ACC112 (cell line): Measurements from ENCODE around the gene TNFRSF18.

Experiments
- H2AFZ ChIP-seq: fragments of 200-600 bp; sonication (generic); one replicate; pipeline ENCODE4 v1.6.0; 2017; ENCODE audit warnings: antibody characterized with exemption, low read length; ENCODE audit not compliant: unreplicated experiment
- H3K27ac ChIP-seq: fragments of 200-600 bp; sonication (generic); 2 replicates; pipeline ENCODE4 v1.5.1; 2014; ENCODE audit warnings: low read depth, mild to moderate bottlenecking, antibody characterized with exemption, low read length, moderate library complexity
- H3K27me3 ChIP-seq: fragments of 200-600 bp; sonication (generic); 2 replicates; pipeline ENCODE4 v1.6.1; 2014; ENCODE audit warnings: mild to moderate bottlenecking, antibody characterized with exemption, low read length, moderate library complexity, mixed read lengths; ENCODE audit not compliant: insufficient read depth
- H3K36me3 ChIP-seq: fragments of 200-600 bp; sonication (generic); 2 replicates; pipeline ENCODE4 v1.6.1; 2016; ENCODE audit warnings: mild to moderate bottlenecking, antibody characterized with exemption, low read length, moderate library complexity, mixed read lengths; ENCODE audit not compliant: insufficient read depth
- H3K4me1 ChIP-seq: fragments of 200-600 bp; sonication (generic); one replicate; pipeline ENCODE4 v1.6.1; 2016; ENCODE audit warnings: low read length, mixed read lengths; ENCODE audit not compliant: insufficient read depth, unreplicated experiment, control insufficient read depth
- H3K4me3 ChIP-seq: fragments of 200-600 bp; sonication (generic); 2 replicates; pipeline ENCODE4 v1.5.1; 2014; ENCODE audit warnings: mild to moderate bottlenecking, low read depth, low read length
- H3K79me2 ChIP-seq: fragments of 200-600 bp; sonication (generic); one replicate; pipeline ENCODE4 v1.6.0; 2016; ENCODE audit warnings: low read length; ENCODE audit not compliant: control insufficient read depth, unreplicated experiment, insufficient read depth

TNFRSF18 gene

DNA sequence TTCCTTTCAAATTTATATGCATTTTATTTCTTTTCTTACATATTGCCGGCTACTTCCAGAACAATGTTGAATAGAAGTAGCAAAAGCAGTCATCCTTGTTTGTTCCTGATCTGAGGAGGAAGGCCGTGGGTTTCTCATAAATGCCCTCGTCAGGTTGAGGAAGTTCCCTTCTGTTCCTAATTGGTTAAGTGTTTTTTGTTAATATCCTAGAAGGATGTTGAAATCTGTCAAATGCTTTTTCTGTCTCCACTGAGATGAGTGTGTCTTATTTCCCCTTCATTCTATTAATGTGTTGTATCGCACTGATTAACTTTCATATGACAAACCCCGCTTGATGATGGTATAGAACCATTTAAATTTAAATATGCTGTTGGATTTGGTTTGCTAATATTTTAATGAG lies 17.3 kb downstream of the TNFRSF18 start:
- H3K79me2 ChIP-seq: no peaks in the 10 kb centered on the region
- no peaks in the 10 kb centered on the region for H3K36me3 ChIP-seq
- no peak overlapping the region for H3K4me3 ChIP-seq
- no peaks in the 10 kb centered on the region for H3K27me3 ChIP-seq
- H3K4me1 ChIP-seq: no peaks in the 10 kb centered on the region
- H2AFZ ChIP-seq: no peak overlapping the region
- H3K27ac ChIP-seq: no peak overlapping the region

DNA sequence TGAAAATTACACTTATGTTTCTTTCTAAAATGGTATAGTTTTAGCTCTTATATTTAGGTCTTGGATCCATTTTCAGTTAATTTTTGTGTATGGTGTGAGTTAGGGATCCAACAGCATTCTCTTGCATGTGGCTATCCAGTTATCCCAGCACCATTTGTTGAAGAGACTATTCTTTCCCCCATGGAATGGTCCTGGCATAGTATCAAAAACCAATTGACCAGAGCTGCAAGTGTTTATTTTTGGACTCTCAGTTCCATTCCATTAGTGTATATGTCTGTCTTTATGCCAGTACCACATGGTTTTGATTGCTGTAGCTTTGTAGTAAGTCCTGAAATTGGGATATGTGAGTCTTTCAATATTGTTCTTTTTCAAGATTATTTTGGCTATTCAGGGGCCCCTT lies 18.5 kb downstream of the TNFRSF18 start:
- Histone ChIP-seq H3K4me3 (no peak overlapping the region), H3K27me3 (no peaks in the 10 kb centered on the region), H3K36me3 (no peaks in the 10 kb centered on the region), H3K4me1 (no peaks in the 10 kb centered on the region), H2AFZ (no peak overlapping the region), H3K79me2 (no peaks in the 10 kb centered on the region), H3K27ac (no peak overlapping the region)

DNA sequence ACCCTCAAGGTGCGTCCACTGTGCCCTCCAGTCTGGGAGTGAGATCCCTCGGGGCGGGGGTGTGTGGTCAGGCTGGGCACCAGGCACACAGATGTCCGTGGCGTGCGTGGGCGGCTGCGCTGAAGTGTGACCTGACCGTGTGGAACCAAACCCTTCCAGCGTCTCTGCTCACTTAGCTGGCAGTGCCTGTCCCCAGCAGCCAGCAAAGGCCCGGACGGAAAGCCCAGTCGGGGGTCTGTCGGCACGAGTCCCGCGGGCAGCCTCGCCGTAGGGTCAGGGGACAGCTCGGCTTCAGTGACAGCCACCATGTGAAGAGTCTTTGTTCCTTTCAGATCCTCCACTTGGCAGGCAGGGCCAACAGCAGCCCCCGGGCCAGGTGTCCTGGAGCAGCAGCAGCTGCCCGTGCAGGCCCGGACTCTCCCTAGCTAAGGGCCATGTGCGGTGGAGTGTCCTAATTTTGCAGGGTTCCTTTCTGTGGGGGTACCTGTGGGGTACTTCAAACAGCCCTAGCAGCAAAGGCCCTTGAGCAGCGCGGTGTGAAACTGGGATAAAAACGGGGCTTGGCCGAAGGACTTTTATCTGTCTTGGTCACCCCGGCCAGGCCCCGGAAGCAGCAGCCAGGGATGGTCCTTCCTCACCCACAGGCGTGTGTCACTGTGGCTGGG lies 21.2 kb downstream of the TNFRSF18 start:
- Histone ChIP-seq H3K4me3 (no peak overlapping the region), H3K4me1 (no peaks in the 10 kb centered on the region), H3K79me2 (no peaks in the 10 kb centered on the region), H3K36me3 (no peaks in the 10 kb centered on the region), H3K27me3 (no peaks in the 10 kb centered on the region), H2AFZ (no peak overlapping the region), H3K27ac (no peak overlapping the region)

DNA sequence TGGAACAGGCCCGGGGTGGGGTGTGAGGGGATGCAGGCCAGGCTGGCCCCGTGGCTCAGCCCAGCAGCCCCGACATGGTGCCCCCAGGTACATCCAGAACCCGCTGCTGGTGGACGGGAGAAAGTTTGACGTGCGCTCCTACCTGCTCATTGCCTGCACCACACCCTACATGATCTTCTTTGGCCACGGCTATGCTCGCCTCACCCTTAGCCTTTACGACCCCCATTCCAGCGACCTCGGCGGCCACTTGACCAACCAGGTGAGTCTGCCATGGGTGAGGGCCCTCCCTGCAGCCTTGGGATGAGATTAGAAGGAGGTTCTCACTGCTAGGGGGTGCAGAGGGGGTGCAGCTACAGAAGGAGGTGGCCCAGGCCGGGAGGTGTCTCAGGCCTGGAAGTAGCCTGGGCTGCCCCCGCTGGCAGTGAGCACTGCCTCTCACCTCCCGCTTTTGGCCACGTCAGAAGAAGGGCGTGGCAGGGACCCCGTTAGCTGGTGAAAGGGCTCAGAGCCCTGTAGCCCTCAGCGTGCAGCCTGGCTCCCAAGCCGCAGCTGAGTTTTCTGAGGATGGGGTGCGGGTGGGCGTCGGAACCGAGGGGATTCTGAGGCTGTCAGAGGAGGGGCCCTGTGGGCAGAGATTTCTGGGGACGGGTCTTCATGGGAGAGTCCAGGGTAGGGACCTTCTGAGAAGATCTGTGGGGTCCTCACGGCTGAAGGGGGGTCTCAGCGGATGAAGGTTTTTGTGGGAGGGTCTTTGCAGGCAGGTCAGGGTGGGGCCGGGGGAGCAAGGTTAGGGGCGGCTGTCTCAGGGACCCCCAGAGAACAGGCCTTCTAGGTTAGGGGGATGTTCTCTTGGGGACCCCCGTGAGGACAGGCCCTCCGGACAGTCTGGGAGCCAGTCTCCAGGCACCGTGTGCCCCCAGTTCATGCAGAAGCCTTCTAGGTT lies 22.3 kb downstream of the TNFRSF18 start:
- Histone ChIP-seq H3K4me3 (no peak overlapping the region), H3K4me1 (no peaks in the 10 kb centered on the region), H3K79me2 (no peaks in the 10 kb centered on the region), H3K27me3 (no peaks in the 10 kb centered on the region), H3K27ac (no peak overlapping the region), H3K36me3 (no peaks in the 10 kb centered on the region), H2AFZ (no peak overlapping the region)

DNA sequence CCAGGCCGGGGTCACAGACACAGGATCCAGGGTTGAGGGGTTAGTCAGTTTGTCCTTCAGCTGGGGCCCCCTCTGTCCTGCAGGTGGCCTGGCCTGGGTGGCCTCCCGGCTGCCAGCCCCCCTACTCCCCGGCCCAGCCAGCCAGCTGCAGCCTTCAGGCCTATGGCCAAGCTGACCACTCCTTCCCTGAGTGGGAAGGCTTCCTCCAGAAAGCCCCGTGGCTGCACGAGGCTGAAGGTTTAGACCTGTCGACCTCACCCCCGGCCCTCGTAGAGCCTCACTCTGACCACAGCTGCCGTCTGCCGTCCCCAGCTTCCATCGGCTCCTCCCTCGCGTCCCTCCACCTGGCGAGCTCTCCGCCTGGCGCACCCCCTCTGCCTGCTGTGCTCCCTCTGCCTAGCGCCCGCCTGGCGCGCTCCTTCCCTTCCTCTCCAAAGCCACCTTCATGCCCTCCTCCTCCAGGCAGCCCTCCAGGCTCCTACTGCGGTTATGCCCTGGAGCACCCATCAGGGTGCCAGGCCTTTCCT lies 23.1 kb downstream of the TNFRSF18 start:
- Histone ChIP-seq H3K27me3 (no peaks in the 10 kb centered on the region), H3K4me3 (no peak overlapping the region), H3K36me3 (no peaks in the 10 kb centered on the region), H3K4me1 (no peaks in the 10 kb centered on the region), H3K79me2 (no peaks in the 10 kb centered on the region), H2AFZ (no peak overlapping the region), H3K27ac (no peak overlapping the region)

DNA sequence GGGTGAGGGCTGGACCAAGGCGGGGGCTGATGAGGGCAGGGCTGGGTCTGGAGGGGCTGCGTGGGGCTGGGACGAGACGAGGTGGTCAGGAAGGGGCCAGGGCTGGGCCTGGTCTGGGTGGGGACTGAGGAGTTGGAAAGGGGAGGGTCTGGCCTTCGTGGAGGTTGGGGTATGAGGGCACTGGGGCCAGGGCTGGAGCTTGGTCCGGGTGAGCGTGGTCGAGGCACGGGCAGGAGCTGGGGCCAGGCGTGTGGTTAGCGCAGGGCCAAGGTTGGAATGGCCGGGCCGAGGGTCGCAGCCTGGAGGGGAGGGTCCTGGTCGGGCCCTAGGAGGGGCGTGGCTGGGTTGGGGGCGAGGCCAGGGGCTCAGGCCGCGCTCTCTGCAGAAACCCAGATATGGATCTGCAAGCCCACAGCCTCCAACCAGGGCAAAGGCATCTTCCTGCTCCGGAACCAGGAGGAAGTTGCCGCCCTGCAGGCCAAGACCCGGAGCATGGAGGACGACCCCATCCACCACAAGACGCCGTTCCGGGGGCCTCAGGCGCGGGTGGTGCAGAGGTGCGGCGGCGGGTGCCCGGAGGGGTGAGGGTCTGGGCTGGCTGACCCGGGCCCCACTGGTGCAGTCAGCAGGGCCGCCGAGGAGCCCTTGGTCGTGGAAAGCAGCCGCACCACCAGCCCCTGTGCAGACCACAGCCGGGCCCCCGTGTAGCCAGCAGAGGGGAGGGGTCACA lies 23.7 kb downstream of the TNFRSF18 start:
- no peak overlapping the region for H3K27ac ChIP-seq
- H3K4me1 ChIP-seq: no peaks in the 10 kb centered on the region
- H3K36me3 ChIP-seq: no peaks in the 10 kb centered on the region
- no peak overlapping the region for H3K4me3 ChIP-seq
- no peak overlapping the region for H2AFZ ChIP-seq
- no peaks in the 10 kb centered on the region for H3K79me2 ChIP-seq
- peaks cover 2% of the 10 kb centered on the region; the same call in 1 of the 2 replicates for H3K27me3 ChIP-seq

DNA sequence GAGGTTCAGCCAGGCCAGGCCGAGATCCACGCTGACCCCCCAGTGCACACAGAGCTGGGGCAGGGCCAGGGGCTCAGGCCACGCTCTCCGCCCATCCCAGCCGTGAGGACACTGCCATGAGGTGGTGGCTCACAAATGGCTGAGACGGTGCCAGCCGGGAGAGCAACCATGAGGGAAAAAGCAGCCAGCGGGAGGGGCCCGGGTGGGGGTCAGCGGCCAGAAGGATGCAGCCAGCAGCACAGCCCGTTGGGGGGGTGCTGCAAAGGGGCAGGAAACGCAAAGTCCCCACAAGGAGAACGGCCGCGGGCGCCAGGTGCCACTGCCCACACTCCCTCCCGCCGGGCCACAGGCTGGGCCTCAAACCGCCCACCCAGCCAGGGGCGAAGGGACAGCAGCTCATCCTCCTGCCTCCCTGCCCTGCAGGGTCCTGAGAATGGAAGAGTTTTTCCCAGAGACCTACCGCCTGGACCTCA lies 24.4 kb downstream of the TNFRSF18 start:
- Histone ChIP-seq H3K4me1 (no peaks in the 10 kb centered on the region), H2AFZ (no peak overlapping the region), H3K36me3 (no peaks in the 10 kb centered on the region), H3K4me3 (no peak overlapping the region), H3K27me3 (peaks cover 8% of the 10 kb centered on the region), H3K79me2 (no peaks in the 10 kb centered on the region), H3K27ac (no peak overlapping the region)

DNA sequence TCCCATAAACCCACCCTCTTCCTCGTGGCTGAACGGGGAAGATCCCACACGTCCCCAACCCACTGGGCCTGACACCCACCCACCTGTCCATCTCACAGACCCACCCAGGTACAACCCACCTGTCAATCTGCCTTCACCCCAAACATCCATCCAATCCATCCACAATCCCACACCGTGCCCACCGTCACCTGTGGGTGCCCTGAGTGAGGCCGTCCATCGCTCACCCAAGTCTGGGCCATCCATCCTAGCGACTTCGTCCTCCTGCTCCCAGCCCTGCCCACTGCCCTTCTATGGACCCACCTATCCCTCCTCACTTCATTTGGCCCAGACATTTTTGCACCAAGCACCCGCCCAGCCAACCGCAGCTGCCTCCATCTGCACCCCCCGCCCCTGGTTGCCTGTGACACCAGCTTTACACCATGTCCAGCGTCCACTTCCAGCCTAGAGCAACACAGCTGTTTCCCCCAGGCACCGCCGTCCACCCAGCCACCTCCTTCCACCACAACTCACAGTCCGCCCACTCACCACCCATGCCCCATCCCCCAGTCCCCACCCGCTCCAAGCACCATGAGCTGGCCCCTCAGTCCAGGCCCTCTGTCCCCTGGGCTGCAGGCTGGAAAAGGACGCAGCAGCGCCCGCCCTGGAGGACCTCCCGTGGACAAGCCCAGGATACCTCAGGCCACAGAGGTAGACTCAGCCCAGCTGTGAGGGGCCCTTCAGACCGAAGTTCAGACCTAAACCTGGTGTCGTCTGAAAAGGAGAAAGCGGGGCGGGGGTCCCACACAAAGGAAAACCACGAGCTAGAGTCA lies 25.1 kb downstream of the TNFRSF18 start:
- peaks cover 14% of the 10 kb centered on the region for H3K27me3 ChIP-seq
- H3K27ac ChIP-seq: no peak overlapping the region
- no peak overlapping the region for H2AFZ ChIP-seq
- no peak overlapping the region for H3K4me3 ChIP-seq
- H3K79me2 ChIP-seq: no peaks in the 10 kb centered on the region
- H3K4me1 ChIP-seq: no peaks in the 10 kb centered on the region
- H3K36me3 ChIP-seq: no peaks in the 10 kb centered on the region

DNA sequence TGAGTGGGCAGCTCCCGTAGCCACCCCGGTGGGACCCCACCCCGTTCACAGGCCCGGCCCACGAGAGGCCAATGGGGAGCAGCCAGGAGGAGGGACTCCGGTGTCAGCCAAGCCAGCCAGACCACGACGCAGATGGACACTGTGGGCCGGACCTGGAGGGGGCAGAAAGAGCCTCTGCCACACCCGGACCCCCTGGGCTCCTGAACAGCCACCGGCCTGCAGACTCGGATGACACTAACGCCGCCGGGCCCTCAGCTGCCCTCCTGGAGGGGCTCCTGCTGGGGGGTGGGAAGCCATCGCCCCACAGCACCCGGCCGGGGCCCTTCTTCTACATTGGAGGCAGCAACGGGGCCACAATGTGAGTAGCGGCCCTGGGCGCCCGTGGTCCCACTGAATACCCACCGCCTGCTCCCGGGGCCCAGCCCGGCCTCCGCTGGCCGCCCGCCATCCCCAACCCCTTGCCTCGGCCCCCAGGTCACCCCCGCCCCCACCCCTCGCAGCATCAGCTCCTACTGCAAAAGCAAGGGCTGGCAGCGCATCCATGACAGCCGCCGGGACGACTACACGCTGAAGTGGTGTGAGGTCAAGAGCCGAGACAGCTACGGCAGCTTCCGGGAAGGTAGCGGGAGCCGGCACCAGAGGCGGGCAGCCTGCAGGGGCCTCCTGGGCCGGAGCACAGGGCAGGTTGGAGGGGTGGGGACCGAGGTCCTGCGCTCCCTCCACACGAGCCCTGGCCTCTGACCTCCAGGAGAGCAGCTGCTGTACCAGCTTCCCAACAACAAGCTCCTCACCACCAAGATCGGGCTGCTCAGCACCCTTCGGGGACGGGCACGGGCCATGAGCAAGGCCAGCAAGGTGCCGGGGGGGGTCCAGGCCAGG lies 26.2 kb downstream of the TNFRSF18 start:
- Histone ChIP-seq H3K27ac (no peak overlapping the region), H3K4me1 (no peaks in the 10 kb centered on the region), H2AFZ (no peak overlapping the region), H3K27me3 (peaks cover 24% of the 10 kb centered on the region), H3K4me3 (no peak overlapping the region), H3K79me2 (no peaks in the 10 kb centered on the region), H3K36me3 (no peaks in the 10 kb centered on the region)
